Lower lobe of right lung (tissue), 2 donors: ENCODE results near the gene TMEM115. TPM values are rescaled to one million over a fixed set of nuclear protein-coding genes. Genes with fewer than 3 reads are reported as not detected.

Experiments used
- ATAC-seq, 2 donors: fragments of 200-7000 bp; cut with Tn5 transposase; one replicate each; pipeline ENCODE4 v1.9.1; 2020 to 2022; ENCODE audit warnings: mild to moderate bottlenecking in 2 of 2, moderate library complexity in 2 of 2
- DNase-seq: peaks from one replicate; pipeline ENCODE4 v3.0.0-alpha.2; 2020
- H3K27ac ChIP-seq: fragments of 200-600 bp; one replicate; pipeline ENCODE4 v1.8.0; 2022
- H3K27me3 ChIP-seq: fragments of 200-600 bp; one replicate; pipeline ENCODE4 v1.8.0; 2022; ENCODE audit warnings: low read depth
- H3K36me3 ChIP-seq: fragments of 200-600 bp; one replicate; pipeline ENCODE4 v1.8.0; 2022; ENCODE audit warnings: mild to moderate bottlenecking
- H3K4me1 ChIP-seq: fragments of 200-600 bp; one replicate; pipeline ENCODE4 v1.8.0; 2022
- H3K4me3 ChIP-seq: fragments of 200-600 bp; one replicate; pipeline ENCODE4 v1.8.0; 2022; ENCODE audit warnings: mild to moderate bottlenecking
- H3K9me3 ChIP-seq: fragments of 200-600 bp; one replicate; pipeline ENCODE4 v1.8.0; 2022
- CTCF ChIP-seq: fragments of 200-600 bp; IDR thresholded peaks from one replicate; pipeline ENCODE4 v1.8.0; 2022; ENCODE audit warnings: antibody characterized with exemption, mild to moderate bottlenecking
- intact Hi-C: fragments of 100-400 bp; cut with DNase I; formaldehyde crosslinking; loops from one replicate; pipeline ENCODE4 v1.11.0; 2022
- total RNA-seq: library from RNA; stranded (reverse); fragmentation: NEBNext Ultra II Directional; extraction: Animal tissue kit (Norgen Biotek cat#: 25700); gene quantifications from one replicate; pipeline ENCODE4 v1.2.1, GENCODE V29; 2021
- donor health status: DM: no; HTN: yes; CAD: no; lungs with severe emphysema.

The TMEM115 gene
- total RNA-seq, 1 donor from 2014 or later = 37.5 TPM

- Histone ChIP-seq H3K27me3 (no peaks in the 10 kb centered on the region), H3K4me1 (peaks cover 88% of the 10 kb centered on the region), H3K36me3 (peaks cover 44% of the 10 kb centered on the region), H3K4me3 (peak overlapping the region; percentile 91), H3K27ac (peak overlapping the region; percentile 98), H3K9me3 (no peaks in the 10 kb centered on the region)
- TF ChIP-seq CTCF = no peak
- DNase-seq = no peak
- ATAC-seq = no peak
- intact Hi-C loops = no loop called here
These were observed 39.3 kb downstream of the TMEM115 start for GRCh38 chr3:50319894-50320625.

GRCh38 chr3:50319181-50319893 lies 40.0 kb downstream of the TMEM115 start:
- peaks cover 47% of the 10 kb centered on the region for H3K36me3 ChIP-seq
- no peaks in the 10 kb centered on the region for H3K9me3 ChIP-seq
- no peak for DNase-seq
- peaks cover 88% of the 10 kb centered on the region for H3K4me1 ChIP-seq
- no peak for TF ChIP-seq CTCF
- peak overlapping the region; percentile 98 for H3K27ac ChIP-seq
- H3K4me3 ChIP-seq = peak overlapping the region; percentile 91
- ATAC-seq = no peak
- no peaks in the 10 kb centered on the region for H3K27me3 ChIP-seq
- intact Hi-C loops = no loop called here

GRCh38 chr3:50318615-50319014 lies 40.7 kb downstream of the TMEM115 start:
- no peaks in the 10 kb centered on the region for H3K27me3 ChIP-seq
- intact Hi-C loops = no loop called here
- H3K4me3 ChIP-seq = peak overlapping the region; percentile 91
- H3K9me3 ChIP-seq = no peaks in the 10 kb centered on the region
- ATAC-seq = no peak
- peaks cover 47% of the 10 kb centered on the region for H3K36me3 ChIP-seq
- peaks cover 88% of the 10 kb centered on the region for H3K4me1 ChIP-seq
- peak overlapping the region; percentile 98 for H3K27ac ChIP-seq
- peak; percentile 61 for DNase-seq
- no peak for TF ChIP-seq CTCF

- DNase-seq = no peak
- peaks cover 88% of the 10 kb centered on the region for H3K4me1 ChIP-seq
- ATAC-seq = no peak
These were observed 41.2 kb downstream of the TMEM115 start for GRCh38 chr3:50318163-50318562.

GRCh38 chr3:50317300-50317699 lies 42.0 kb downstream of the TMEM115 start:
- DNase-seq = peak; percentile 71
- intact Hi-C loops = no loop called here
- peaks cover 47% of the 10 kb centered on the region for H3K36me3 ChIP-seq
- ATAC-seq = no peak
- peak overlapping the region; percentile 98 for H3K27ac ChIP-seq
- H3K4me1 ChIP-seq = peaks cover 81% of the 10 kb centered on the region
- H3K4me3 ChIP-seq = peak overlapping the region; percentile 91
- TF ChIP-seq CTCF = no peak
- no peaks in the 10 kb centered on the region for H3K9me3 ChIP-seq
- H3K27me3 ChIP-seq = no peaks in the 10 kb centered on the region

More at GRCh38 chr3:50318163-50318562, 41.2 kb downstream of the TMEM115 start:
- Histone ChIP-seq H3K4me3 (peak overlapping the region; percentile 91), H3K27me3 (no peaks in the 10 kb centered on the region), H3K9me3 (no peaks in the 10 kb centered on the region), H3K36me3 (peaks cover 47% of the 10 kb centered on the region), H3K27ac (peak overlapping the region; percentile 98)
- intact Hi-C loops = no loop called here
- TF ChIP-seq CTCF = no peak
